Esophagus muscularis mucosa (tissue), 4 donors: Measurements from ENCODE around the gene MCUB. TPM values are rescaled to one million over a fixed set of nuclear protein-coding genes. Genes with fewer than 3 reads are reported as not detected.

Source experiments
- DNase-seq: peaks from one replicate; pipeline ENCODE4 v3.0.0-alpha.2; 2017; ENCODE audit errors: extremely low spot score
- H3K27ac ChIP-seq, 4 donors: fragments of 200-600 bp; sonication (generic); replicated peaks in 1 of 4; 1 replicate in 3 of 4; 2 replicates in 1 of 4; pipeline ENCODE4 v1.5.1; 2016 to 2019; ENCODE audit warnings: mild to moderate bottlenecking in 1 of 4
- H3K27me3 ChIP-seq, 4 donors: fragments of 200-600 bp; sonication (generic); one replicate each; pipeline versions ENCODE4 v1.5.1 to v1.6.0; 2016 to 2019
- H3K36me3 ChIP-seq, 4 donors: fragments of 200-600 bp; sonication (generic); one replicate each; pipeline ENCODE4 v1.5.1; 2016 to 2019
- H3K4me1 ChIP-seq, 4 donors: fragments of 200-600 bp; sonication (generic); one replicate each; pipeline ENCODE4 v1.5.1; 2016 to 2019
- H3K4me3 ChIP-seq, 4 donors: fragments of 200-600 bp; sonication (generic); 1 replicate in 2 of 4; 2 replicates in 2 of 4; pipeline ENCODE4 v1.5.1; 2016 to 2019; ENCODE audit warnings: mild to moderate bottlenecking in 4 of 4, moderate library complexity in 1 of 4
- H3K9me3 ChIP-seq, 4 donors: fragments of 200-600 bp; sonication (generic); 1 replicate in 3 of 4; 2 replicates in 1 of 4; pipeline ENCODE4 v1.5.1; 2016 to 2019
- EP300 ChIP-seq: sonication (generic); formaldehyde crosslinking; IDR thresholded peaks from one replicate; pipeline ENCODE4 v1.6.1; 2017; ENCODE audit warnings: antibody characterized with exemption
- POLR2A ChIP-seq: fragments of 450-650 bp; IDR thresholded peaks from one replicate; pipeline ENCODE4 v1.6.1; 2017; ENCODE audit warnings: antibody characterized with exemption, moderate library complexity, mild to moderate bottlenecking, low read depth
- POLR2AphosphoS5 ChIP-seq, 2 donors: sonication (generic); formaldehyde crosslinking; IDR thresholded peaks; one replicate each; pipeline ENCODE4 v1.6.1; 2017; ENCODE audit warnings: antibody characterized with exemption in 2 of 2
- WGBS: methylation state at CpG from one replicate; pipeline ENCODE4 v1.1.5; 2018; 5-methylcytosine and 5-hydroxymethylcytosine counted together
- intact Hi-C: fragments of 100-400 bp; cut with DNase I; formaldehyde crosslinking; loops from one replicate; pipeline ENCODE4 v1.15.1; 2023
- total RNA-seq, 4 donors: library from RNA; depleted of rRNA; stranded (reverse); fragments of >200 nt; gene quantifications; one replicate each; pipeline versions ENCODE4 v1.1.0 to v1.2.1, GENCODE V29; 2016
- TF ChIP-seq, protein P1 (sequence below), 3 experiments: fragments of 200-600 bp in 2 of 3; fragments of 450-650 bp in 1 of 3; sonication (generic) in 2 of 3; IDR thresholded peaks; one replicate each; pipeline ENCODE4 v1.5.1; 2017 to 2019; ENCODE audit warnings: antibody characterized with exemption in 3 of 3, mild to moderate bottlenecking in 2 of 3, moderate library complexity in 1 of 3

MCUB gene
- total RNA-seq, 4 donors from 2014 or later = 7.9 to 25.6 (median 15.1) TPM

DNA sequence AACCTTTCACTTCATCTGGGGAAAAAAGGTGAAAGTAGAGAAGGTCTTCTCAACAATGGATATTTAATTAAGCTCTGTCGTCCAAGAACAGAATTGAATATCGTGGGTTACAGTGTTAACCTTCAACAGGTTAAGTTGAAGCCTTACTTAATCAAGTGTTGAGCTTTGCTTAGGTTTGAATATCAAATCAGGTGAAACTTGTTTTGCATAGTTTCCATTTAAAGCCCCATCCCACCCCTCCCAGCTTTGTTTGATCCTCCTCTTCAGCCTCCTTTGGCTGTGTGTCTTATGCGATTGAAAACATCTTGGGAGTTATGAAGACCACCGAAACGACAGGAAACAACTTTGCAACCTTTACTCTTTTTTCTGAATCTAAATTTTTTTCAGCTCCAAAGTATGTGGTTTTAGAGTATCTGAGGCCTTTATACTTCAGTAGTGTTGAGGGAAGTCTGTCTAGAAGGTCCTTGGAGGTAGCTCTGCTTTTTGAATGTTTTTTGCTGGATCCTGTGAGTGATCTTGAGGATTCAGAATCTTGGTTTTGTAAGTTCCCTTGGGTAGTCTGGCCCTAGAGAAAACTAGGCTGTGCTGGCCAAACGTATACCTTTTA, 39.1 kb downstream of the MCUB start:
- WGBS = 89% methylated on average over 6 of the region's 6 CpGs
- TF ChIP-seq POLR2A (no peak), EP300 (no peak), POLR2AphosphoS5 (IDR thresholded peaks at IDR 0.05) (no peak)
- TF ChIP-seq, protein P1, sequence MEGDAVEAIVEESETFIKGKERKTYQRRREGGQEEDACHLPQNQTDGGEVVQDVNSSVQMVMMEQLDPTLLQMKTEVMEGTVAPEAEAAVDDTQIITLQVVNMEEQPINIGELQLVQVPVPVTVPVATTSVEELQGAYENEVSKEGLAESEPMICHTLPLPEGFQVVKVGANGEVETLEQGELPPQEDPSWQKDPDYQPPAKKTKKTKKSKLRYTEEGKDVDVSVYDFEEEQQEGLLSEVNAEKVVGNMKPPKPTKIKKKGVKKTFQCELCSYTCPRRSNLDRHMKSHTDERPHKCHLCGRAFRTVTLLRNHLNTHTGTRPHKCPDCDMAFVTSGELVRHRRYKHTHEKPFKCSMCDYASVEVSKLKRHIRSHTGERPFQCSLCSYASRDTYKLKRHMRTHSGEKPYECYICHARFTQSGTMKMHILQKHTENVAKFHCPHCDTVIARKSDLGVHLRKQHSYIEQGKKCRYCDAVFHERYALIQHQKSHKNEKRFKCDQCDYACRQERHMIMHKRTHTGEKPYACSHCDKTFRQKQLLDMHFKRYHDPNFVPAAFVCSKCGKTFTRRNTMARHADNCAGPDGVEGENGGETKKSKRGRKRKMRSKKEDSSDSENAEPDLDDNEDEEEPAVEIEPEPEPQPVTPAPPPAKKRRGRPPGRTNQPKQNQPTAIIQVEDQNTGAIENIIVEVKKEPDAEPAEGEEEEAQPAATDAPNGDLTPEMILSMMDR (IDR thresholded peaks at IDR 0.05) = no peak
- intact Hi-C loops = no loop called here
- H3K36me3 ChIP-seq = peaks cover 0 to 6% (median 0%) of the 10 kb centered on the region in 4 donors
- no peak for DNase-seq
- H3K4me3 ChIP-seq = no peak overlapping the region
- no peaks in the 10 kb centered on the region for H3K27me3 ChIP-seq
- no peaks in the 10 kb centered on the region for H3K4me1 ChIP-seq
- H3K9me3 ChIP-seq = peaks cover 0 to 5% (median 0%) of the 10 kb centered on the region in 4 donors
- H3K27ac ChIP-seq = no peak overlapping the region

DNA sequence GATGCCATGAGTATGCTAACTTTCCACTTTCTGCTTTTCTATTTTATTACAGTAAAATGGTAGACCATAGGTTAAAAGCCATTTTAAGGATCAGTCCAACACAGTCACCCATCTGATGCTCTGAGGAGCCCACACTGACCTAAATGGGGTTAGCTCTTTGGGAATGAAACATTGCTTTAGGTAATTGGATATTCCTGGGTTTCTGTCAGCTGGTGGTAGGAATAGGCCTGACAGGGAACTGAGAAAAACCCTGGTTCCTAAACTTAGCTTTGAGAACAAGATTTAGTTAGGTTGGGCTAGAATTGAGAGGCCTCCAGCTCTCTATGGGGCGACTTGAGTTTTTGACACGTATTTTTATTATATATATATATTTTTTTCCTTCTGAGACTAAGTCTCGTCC, 40.4 kb downstream of the MCUB start:
- no peaks in the 10 kb centered on the region for H3K27me3 ChIP-seq
- H3K4me1 ChIP-seq = no peaks in the 10 kb centered on the region
- peaks cover 0 to 6% (median 0%) of the 10 kb centered on the region in 4 donors for H3K36me3 ChIP-seq
- peaks cover 0 to 5% (median 0%) of the 10 kb centered on the region in 4 donors for H3K9me3 ChIP-seq
- intact Hi-C loops = no loop called here
- H3K27ac ChIP-seq = no peak overlapping the region
- no peak for DNase-seq
- H3K4me3 ChIP-seq = no peak overlapping the region
- TF ChIP-seq POLR2AphosphoS5 (IDR thresholded peaks at IDR 0.05) (no peak), POLR2A (no peak), EP300 (no peak)
- TF ChIP-seq, protein P1 (IDR thresholded peaks at IDR 0.05) = no peak
- WGBS = 92% methylated on average over 3 of the region's 3 CpGs

DNA sequence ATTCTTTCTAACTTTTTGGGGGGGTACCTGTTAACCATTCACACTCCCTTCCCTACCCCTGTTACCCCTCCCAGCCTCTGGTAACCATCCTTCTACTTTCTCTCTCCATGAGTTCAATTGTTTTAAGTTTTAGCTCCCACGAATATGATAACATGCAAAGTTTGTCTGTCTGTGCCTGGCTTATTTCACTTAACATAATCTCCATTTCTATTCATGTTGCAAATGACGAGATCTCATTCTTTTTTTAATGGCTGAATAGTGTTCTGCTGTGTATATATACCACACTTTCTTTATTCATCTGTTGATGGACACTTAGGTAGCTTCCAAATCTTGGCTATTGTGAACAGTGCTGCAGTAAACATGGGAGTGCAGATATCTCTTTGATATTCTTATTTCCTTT, 41.3 kb downstream of the MCUB start:
- peaks cover 0 to 5% (median 0%) of the 10 kb centered on the region in 4 donors for H3K9me3 ChIP-seq
- no peak for DNase-seq
- peaks cover 0 to 6% (median 0%) of the 10 kb centered on the region in 4 donors for H3K36me3 ChIP-seq
- H3K27me3 ChIP-seq = no peaks in the 10 kb centered on the region
- H3K4me3 ChIP-seq = no peak overlapping the region
- intact Hi-C loops = no loop called here
- TF ChIP-seq POLR2A (no peak), POLR2AphosphoS5 (IDR thresholded peaks at IDR 0.05) (no peak)
- H3K4me1 ChIP-seq = no peaks in the 10 kb centered on the region
- no peak overlapping the region for H3K27ac ChIP-seq
- WGBS = 97% methylated on average over 2 of the region's 2 CpGs

DNA sequence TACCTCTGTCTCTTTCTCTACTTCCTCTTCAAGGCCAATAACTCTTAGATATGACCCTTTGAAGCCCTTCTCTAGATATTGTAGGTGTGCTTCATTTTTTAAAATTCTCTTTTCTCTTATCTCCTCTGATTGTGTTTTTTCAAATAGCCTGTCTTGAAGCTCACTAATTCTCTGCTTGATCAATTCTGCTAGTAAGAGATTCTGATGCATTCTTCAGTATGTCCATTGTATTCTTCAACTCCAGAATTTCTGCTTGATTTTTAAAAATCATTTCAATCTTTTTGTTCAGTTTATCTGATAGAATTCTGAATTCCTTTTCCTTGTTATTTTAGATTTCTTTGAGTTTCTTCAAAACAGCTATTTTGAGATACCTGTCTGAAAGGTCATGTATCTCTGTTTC, 47.9 kb downstream of the MCUB start:
- Histone ChIP-seq H3K27me3 (no peaks in the 10 kb centered on the region), H3K36me3 (peaks cover 0 to 6% (median 0%) of the 10 kb centered on the region in 4 donors), H3K9me3 (peaks cover 0 to 14% (median 0%) of the 10 kb centered on the region in 4 donors), H3K4me1 (no peaks in the 10 kb centered on the region), H3K27ac (no peak overlapping the region), H3K4me3 (no peak overlapping the region)
- TF ChIP-seq POLR2AphosphoS5 (IDR thresholded peaks at IDR 0.05) (no peak), POLR2A (no peak), EP300 (no peak)
- TF ChIP-seq, protein P1 (IDR thresholded peaks at IDR 0.05) = no peak
- DNase-seq = no peak
- intact Hi-C loops = no loop called here

DNA sequence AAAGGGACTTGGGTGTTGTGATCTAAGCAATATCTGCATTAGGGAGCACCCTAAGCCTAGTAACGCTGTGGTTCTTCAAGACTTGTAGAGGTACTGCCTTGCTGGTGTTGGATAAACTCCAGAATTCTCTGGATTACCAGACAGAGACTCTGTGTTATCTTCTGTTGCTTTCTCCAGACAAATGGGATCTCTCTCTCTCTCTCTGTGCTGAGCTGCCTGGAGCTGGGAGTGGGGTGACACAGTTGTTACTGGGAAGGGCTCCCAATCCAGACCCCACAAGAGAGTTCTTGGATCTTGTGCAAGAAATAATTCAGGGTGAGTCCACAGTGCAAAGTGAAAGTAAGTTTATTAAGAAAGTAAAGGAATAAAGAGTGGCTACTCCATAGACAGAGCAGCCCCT, 48.8 kb downstream of the MCUB start:
- no peak for TF ChIP-seq POLR2AphosphoS5 (IDR thresholded peaks at IDR 0.05)
- TF ChIP-seq, protein P1 (IDR thresholded peaks at IDR 0.05) = no peak
- Histone ChIP-seq H3K9me3 (peaks cover 0 to 14% (median 0%) of the 10 kb centered on the region in 4 donors), H3K27me3 (no peaks in the 10 kb centered on the region), H3K27ac (no peak overlapping the region), H3K4me3 (no peak overlapping the region), H3K4me1 (no peaks in the 10 kb centered on the region), H3K36me3 (no peaks in the 10 kb centered on the region)
- DNase-seq = no peak
- WGBS = 77% methylated on average over 1 of the region's 1 CpG
- intact Hi-C loops = no loop called here
